ENCODE results near the gene PARS2. TPM values are rescaled to one million over a fixed set of nuclear protein-coding genes. Genes with fewer than 3 reads are reported as not detected.
"Not testable (repeated sequence)": the region's sequence is repeated elsewhere in the genome, so short reads cannot be mapped to it uniquely, and the experiment has no call there.

PARS2 gene
- total RNA-seq, 1 donor from 2014 or later: 3.2 TPM

DNA sequence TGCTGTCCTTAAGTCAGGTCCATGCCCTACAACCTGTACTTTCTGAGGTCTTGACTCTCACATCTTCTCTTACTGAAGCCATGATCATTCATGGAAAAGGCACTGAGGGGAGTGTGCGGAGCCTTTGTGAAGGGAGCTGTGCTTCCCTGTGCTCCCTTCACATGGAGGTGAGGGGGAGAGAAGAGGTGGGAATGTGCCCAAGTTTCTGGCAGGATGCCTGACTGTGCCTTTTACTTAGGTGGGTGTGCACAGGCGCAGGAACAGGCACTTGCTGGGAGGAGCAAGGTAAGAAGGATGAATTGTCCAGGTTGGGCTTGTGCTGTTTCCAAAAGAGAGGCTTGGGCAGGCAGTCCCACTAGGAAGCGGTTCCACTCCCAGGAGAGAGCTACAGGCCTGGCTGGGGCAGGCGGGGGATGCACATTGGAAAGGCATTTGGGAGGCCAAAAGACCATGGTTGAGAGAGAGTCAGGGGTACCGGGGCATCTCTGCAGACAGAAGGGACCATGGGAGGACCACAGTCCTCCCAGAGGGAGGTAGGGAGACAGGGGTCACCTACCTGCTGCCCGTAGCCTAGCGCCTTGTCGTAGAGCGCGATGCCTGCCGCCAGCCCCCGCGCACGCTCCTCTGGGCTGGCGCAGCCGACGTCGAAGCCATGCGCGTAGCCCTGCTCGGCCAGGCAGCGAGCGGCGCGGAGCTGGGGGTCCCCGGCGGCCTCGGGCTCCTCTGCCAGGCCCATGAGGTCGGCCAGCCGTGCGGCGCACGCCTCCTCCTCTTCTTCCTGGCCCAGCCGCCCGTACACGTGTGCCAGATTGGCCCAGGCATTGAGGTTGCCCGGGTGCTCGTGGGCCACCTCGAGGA, 35.9 kb upstream of the PARS2 start:
- DNase-seq (ENCODE audit: low read depth, low spot score): no peak

DNA sequence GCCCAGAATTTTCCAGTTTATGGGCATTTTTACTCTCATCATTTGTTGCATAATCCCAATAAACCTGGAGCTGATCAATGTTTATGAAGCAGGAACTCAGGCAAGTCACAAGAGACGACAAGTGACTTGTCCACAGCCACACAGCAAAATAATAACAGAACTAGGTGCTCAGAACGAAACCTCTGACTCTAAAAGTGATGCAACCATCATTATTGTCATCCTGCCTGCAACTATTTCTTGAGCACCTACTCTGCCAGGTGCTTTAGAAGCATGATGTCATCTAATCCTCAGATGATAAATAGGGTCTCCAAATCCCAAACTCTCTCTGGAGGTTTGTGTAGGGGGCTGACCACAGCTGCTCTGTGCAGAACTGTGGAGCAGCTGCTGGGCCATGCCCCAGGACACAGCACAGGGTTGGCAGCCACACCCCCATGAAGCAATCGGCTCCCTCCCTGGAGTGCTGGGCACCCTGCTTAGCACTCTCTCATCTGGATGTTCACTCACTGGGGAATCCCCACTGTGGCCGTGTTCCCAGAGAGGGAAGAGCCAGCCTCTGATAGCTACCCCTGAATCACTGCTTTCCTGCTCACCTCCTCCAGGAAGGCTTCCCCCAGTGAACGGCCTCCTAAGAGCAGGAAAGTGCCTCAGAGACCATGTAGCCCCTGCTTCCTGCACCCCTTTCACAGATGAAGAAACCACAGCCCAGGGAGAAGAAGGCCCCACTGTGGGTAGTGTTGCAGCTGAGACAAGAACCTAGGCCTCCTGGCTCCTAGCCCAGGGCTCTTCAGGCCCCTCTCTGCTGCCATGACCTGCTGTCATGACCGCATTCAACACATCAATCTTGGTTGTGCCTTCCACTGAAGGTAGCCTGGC, 34.7 kb upstream of the PARS2 start:
- no peak for DNase-seq (ENCODE audit: low read depth, low spot score)

DNA sequence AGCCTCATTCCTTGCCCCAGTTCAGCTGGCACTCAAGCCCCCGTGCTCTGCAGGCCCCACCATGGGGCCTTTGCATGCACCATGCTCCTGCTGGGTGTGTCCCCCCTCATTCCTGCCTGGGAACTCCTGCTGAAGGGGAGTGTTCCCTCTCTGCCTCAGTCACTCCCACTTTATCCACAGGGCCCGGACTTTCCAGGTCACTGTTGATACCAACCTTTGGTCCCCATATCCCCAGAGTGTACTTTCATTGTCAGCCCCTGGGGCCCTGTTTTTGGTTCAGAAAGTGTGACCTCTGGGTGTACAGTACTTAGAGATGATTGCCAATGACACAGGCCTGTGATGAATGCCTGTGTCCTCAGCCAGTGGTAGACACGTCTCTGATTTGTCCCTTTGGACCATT, 33.9 kb upstream of the PARS2 start:
- DNase-seq (ENCODE audit: low read depth, low spot score): no peak

DNA sequence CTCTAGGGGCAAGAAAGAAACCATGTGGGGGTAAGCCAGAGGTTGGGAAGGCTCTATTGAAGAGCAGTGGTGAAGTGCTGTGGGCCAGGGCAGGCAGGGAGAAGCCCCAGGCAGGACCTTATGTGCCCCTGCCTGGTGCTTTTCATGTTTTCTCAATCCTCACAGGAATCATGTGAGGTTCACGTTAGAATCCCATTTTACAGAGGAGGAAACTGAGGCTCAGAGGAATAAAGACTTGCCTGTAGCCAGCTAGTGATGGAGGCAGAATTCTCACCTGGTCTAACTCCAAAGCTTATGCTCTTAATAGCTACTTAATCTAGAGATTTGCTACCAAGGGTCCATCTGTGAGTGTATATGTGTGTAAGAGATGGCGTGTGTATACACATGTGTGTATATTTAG, 32.6 kb upstream of the PARS2 start:
- no peak for DNase-seq (ENCODE audit: low read depth, low spot score)

DNA sequence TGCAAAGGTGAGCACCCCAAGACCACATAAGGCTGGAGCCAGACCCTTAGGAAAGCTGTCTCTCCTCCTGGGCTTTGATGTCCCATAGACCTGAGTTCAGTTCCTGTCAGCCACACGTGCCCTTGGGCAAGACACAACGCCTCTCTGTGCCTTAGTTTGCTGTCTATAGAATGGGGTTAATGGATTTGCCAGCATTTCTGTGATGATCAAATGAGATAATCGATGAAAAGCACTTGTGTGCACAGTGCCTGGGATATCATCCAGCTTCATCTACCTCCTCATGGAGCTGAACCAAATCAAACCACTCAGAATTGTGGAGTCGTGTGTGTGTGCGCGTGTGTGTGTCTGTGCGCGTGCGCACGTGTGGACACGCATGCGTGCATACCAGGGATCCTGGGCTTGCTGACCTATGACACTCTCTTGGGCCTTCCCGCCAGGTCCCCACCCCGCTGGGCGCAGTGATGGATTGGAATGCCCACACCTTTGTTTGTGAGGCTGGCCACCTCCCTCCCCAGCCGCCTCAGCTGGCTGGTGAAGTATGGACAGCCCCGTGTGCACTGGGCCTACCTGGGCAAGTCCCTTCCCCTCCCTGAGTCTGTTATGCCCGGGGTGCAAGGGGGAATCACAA, 31.6 kb upstream of the PARS2 start:
- DNase-seq (ENCODE audit: low read depth, low spot score): no peak

DNA sequence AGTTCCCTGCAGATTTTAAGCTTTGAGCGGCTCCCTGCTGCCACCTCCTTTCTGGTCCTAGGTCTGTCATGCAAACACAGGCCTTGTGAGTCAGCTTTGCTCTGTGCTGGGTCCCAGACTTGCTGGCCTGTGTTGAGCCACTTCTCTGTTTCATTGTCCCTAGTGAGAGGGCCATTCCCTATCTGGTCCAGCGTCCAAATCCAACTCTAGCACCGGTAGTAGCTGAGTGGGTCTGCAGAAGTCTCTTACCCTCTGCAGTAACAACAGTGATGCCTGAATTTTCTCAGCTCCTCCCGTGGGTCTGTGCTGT, 31.0 kb upstream of the PARS2 start:
- no peak for DNase-seq (ENCODE audit: low read depth, low spot score)

DNA sequence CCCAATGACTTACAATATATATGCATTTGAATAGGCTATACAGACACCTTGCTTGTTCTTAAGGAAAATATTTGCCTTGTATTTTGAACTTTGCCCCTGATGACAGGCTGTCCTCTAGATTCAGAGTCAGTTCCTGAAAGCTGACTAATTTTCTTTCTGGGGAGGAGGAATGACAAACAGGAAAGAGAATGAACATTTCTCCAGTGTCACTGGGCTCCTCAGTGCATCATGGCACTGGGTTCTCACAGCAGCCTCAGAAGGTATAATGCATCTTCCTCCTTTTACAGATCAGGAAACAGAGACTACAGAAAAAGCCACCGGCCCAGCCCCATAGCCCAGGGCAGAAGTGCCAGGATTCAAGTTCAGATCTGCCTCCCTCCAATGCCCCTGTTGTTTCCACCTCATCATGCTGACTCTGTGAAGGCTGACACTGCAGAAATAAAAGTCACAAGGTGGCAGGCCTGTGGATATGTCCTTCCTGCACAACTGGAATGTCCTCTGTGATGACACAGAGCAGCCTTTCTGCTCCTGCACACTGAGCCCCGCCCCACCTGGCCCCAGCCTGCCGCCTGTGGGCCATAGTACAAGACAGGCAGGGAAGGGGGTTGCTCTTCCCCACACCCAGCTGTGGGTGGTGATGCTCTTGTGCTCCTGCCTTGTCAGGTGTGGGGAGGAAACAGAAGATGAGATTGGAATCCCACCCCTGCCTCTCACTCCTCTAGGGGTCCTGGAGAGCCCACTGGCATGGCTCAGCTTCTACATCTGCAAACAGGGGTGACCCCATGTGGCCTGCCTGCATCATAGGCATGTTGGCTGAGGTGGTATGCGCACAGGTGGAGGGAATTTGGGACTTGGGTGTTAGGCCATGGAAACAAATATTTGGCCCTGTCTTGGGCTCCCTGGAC, 30.4 kb upstream of the PARS2 start:
- no peak for DNase-seq (ENCODE audit: low read depth, low spot score)

DNA sequence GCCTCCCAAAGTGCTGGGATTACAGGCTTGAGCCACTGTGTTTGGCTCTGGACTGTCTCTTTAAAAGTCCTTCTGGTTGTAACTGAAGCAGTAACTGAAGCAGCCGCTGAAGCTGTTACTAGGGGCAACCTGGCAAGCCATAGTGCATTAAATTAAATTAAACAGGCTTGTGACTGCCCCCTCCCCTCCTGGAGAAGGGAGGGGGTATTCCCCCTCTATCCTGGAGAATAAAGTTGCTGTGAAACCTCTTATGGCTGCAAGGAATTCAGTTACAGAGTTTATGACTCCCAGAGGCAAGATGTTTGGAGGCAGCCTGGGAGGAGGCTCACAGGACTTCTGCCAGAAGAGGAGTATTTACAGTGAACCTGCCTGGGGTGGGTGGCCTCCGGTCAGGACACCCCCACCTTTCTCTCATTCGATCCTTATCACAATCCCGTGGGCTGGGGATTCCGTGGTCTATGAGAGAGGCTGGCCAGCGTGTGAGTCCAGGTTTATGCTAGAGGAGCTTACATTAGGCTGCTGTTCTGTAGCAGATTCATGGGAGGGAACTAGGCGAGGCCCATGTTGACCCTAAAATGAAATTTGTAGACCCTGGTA, 28.5 kb upstream of the PARS2 start:
- DNase-seq (ENCODE audit: low read depth, low spot score): no peak

DNA sequence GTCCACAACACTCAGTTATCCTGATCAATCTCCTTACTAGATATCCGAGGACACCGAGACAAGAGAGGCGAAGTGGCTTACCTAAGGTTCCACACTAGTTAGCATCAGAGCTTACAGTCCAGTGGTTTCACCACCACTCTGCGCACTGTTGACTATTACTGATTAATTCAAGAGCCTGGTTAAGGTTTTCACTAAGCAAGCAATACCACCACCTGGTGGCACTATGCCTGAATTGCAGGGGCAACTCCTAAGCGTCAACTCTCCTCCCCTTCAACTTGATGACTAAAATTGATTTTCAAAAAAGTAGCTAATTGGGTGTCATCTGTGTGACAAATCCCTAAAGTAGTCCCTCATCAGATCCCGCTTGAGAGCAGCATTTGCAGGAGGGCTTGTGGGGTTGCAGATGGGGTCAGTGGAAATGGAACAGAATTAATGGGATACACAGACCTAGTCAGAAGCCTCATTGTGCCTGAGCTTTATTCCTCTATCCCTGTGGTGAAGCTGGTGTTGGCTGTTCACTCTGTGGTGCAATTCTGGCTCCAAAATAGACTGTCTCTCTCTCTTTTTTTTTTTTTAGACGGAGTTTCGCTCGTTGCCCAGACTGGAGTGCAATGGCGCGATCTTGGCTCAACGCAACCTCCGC, 27.7 kb upstream of the PARS2 start:
- DNase-seq (ENCODE audit: low read depth, low spot score): no peak

DNA sequence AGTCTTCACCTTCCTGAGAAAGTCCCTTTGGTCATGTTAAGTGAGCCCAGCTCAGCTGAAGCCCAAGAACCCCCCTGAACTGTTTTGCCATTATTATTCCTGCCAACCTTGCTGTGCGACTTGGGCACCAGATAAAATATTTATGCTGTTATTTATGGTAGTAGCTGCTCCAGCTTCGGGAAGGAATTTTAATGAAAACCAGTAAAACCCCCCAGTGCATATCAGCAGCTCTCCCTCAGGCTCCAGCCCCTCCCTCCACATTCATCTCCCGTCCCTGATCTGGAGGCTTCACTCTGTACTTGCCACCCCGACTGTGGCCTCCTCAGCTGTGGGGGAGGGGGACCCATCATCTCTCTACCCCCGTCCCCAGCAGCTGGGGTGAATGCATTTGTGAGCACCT, 24.1 kb upstream of the PARS2 start:
- DNase-seq (ENCODE audit: low read depth, low spot score): no peak

DNA sequence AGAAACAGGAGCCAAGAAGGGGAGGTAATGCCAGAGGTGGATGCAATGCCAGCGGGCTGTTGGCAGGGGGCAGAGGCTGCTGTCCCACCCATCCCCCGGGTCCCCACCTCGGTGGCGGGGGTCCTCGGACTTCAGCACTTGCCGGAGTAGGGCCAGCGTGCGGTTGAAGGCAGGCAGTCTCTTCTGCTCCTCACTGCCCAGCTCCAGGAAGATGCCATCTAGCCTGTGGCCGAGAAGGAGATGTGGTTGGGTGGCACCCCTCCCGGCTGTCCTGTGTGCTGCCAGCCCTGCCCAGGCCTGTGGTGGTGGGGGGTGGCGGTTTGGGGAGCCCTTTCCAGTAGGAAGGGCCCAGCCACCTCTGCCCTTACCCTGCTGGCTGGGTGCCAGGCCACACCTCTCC, 23.3 kb upstream of the PARS2 start:
- DNase-seq (ENCODE audit: low read depth, low spot score): no peak

DNA sequence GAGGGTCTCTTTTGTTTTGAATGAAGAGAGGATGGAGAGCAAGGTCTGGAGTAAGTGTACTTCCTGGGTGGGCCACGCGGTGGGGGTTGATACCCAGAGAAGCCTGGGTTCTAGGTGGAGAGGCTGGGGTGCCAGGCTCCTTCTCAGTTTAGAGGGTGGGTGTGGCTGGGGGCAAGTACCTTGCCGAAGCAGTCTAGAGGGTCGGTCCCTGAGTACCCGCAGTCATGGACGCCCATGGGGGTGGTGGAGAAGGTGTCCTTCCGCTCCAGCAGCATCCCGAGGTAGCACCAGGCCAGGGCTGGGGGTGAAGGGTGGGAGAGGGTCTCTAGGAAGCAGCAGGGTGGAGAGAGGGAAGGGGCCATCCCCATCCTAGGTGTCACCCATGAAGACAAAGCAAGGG, 22.5 kb upstream of the PARS2 start:
- DNase-seq (ENCODE audit: low read depth, low spot score): no peak

DNA sequence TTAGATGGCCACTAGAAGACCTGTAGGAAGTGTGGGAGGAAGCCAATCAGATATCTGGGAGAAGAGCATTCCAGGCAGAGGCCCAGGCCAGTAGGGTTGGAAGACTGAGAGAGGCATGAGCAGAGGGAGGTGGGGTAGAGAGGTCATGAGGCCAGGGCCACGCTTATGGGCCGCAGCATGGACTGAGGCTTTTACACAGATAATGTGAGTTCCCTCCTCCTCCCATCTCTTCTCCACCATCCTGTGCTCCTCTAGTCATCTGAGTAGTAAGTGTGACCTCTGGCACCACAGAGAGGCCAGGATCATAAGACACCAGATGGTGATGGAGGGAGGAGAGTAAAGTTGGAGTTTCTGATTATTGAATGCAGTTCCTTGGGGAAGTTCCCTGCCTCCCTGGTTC, 19.7 kb upstream of the PARS2 start:
- no peak for DNase-seq (ENCODE audit: low read depth, low spot score)

DNA sequence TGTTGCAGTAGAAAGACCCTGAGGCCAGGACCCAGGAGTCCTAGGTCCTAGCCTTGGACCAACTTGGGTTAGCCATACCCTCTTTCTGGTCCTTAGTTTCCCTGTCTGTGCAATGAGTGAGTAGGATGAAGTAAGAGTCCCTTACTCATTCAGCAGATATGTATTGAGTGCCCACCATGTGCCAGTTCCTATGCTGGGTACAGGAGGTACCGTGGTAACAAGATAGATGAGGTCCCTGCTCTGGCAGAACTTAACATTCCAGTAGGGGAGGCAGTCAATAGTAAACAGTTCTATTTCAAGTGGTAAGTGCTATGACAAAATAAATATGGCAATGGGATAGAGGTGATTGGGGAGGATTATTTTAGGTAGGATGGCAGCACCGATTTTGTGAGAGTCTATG, 18.3 kb upstream of the PARS2 start:
- DNase-seq (ENCODE audit: low read depth, low spot score): no peak

DNA sequence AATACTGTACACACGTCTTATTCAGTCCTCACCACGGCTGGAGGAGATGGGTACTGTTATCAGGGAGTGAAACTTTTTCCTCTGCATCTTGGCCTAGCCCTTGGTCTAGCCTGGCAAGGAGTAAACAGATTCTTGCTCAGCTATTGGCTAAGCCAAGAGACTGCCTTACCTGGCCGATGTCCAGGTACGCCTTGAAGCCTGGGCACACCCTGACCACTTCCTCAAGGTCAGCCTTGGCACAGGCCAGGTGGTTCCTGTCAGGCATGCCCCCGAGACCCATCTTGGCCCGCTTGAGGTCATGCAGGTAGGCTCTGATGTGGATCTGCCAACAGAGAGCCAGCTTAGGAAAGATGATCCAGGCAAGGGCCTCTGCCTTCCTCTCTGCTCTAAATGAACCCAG, 17.8 kb upstream of the PARS2 start:
- DNase-seq (ENCODE audit: low read depth, low spot score): no peak

DNA sequence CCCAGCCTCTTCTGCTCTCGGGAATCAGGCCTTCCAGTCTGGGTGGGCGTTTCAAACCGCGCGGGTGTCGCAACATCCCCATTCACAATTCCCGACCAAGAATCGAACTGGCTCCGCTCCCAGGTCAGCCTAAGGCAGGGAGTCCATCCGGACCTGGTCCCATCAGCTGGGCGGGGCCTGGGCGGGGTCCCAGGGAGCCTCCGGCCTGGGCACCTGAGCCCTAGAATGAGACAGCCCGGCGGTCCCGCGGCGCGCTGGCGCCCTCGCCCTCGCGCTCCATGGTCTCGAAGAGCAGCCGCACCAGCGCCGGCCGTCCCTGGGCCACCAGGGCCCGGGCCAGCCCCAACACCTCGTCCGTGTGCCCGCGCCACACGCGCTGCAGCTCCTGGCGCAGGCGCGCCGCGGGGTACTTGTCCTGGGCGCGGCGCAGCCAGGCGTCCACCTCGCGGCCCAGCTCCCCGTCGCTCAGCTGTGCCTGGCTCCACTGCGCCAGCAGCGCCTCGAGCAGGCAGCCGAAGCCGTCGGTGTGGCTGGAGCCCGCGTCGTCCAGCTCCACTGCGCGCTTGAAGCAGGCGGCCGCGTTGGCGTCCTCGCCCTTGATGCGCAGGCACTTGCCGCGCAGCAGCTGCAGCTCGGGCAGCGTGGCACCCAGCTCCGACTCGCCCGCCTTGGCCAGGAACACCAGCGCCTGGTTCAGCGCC, 16.9 kb upstream of the PARS2 start:
- DNase-seq (ENCODE audit: low read depth, low spot score): no peak

DNA sequence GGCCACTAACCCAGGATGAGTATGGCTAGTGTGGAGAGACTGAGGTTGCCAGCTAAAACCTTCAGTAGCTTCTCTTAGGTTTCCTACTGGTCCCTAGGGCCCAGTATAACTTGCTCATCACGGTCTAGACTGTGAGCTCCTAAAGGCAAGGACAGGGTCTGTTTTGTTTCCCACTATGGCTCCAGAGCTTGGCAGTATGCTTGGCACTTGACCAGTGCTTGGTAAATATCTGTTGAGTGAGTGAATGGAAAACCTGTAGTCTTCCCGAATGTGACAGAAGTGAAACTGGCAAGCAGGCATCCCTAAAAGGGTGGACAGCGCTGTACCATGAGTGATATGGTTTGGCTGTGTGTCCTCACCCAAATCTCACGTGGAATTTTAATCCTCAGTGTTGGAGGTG, 13.1 kb upstream of the PARS2 start:
- no peak for DNase-seq (ENCODE audit: low read depth, low spot score)

DNA sequence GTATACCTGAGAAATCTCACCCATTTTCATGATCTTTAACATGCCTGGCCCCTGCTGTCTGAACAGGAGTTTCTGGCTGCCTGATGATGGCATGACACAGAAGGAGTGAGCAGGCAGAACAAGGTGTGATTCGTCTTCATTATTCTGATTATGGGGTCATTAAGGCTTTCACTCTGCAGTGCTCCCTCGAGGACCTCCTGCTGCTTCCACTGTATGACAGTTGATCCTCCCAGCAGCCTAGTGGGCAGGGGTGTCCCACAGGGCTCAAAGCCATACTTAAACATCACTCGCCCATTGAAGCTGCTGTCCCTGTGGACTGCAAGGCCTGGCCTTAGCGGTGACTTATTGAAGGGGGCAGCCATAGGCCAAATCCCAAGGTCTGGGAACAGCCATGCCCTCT, 12.7 kb upstream of the PARS2 start:
- no peak for DNase-seq (ENCODE audit: low read depth, low spot score)

DNA sequence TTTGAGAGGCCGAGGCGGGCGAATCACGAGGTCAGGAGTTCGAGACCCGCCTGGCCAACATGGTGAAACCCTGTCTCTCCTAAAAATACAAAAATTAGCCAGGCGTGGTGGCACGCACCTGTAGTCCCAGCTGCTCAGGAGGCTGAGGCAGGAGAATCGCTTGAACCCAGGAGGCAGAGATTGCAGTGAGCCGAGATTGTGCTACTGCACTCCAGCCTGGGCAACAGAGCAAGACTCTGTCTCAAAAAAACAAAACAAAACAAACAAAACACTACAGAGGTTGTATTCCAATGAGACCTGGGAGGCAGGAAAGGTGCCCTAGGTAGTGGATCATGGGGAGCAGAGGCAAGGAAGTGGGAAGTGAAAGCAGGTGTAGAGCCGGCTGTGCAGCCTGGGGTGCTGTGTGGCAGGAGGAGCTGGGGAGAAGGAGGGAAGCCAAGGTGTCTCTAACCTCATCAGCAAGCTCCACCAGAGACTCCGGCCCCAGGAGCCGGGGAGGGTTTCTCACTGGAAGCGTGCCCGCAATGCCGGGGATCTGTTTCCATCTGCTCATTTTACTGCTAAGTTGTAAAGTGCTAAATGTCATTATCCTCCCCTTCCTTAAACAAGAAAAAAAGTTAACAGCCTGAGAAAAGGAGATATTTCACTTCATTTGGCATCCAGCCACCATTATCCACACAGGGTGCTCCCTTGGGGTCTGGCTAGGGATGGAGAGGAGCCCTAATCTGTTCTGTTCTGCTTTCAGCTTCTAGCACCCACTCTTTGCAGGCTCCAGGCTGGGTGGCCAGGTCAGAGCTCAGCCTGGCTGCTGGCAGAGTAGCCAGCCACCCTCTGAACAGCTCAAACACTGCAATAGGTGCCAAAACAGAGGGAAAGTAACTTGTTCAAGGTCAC, 11.8 kb upstream of the PARS2 start:
- not testable (repeated sequence) for DNase-seq (ENCODE audit: low read depth, low spot score)

Data from pulmonary artery endothelial cell (primary cell).